WTC11 (cell line): ENCODE measurements around the gene ATP8B4.

Experiments used
- JUN ChIP-seq: sonication (generic); formaldehyde crosslinking; IDR thresholded peaks from 2 replicates; pipeline ENCODE4 v1.8.0; 2023; ENCODE audit warnings: mild to moderate bottlenecking, missing genetic modification reagents
- ZNF121 ChIP-seq: sonication (generic); formaldehyde crosslinking; IDR thresholded peaks from 2 replicates; pipeline ENCODE4 v1.8.0; 2023; ENCODE audit warnings: missing genetic modification reagents
- ZNF317 ChIP-seq: sonication (generic); formaldehyde crosslinking; IDR thresholded peaks from 2 replicates; pipeline ENCODE4 v1.8.1; 2023; ENCODE audit warnings: low read depth, mild to moderate bottlenecking, moderate library complexity, missing genetic modification reagents, borderline replicate concordance
- TF ChIP-seq, protein P1 (sequence below): fragments of 200-600 bp; IDR thresholded peaks from 2 replicates; pipeline ENCODE4 v1.8.0; 2022; ENCODE audit warnings: antibody characterized with exemption
- TF ChIP-seq, protein P2 (sequence below): sonication (generic); formaldehyde crosslinking; IDR thresholded peaks from 2 replicates; pipeline ENCODE4 v1.8.0; 2022; ENCODE audit warnings: mild to moderate bottlenecking, missing genetic modification reagents

DNA sequence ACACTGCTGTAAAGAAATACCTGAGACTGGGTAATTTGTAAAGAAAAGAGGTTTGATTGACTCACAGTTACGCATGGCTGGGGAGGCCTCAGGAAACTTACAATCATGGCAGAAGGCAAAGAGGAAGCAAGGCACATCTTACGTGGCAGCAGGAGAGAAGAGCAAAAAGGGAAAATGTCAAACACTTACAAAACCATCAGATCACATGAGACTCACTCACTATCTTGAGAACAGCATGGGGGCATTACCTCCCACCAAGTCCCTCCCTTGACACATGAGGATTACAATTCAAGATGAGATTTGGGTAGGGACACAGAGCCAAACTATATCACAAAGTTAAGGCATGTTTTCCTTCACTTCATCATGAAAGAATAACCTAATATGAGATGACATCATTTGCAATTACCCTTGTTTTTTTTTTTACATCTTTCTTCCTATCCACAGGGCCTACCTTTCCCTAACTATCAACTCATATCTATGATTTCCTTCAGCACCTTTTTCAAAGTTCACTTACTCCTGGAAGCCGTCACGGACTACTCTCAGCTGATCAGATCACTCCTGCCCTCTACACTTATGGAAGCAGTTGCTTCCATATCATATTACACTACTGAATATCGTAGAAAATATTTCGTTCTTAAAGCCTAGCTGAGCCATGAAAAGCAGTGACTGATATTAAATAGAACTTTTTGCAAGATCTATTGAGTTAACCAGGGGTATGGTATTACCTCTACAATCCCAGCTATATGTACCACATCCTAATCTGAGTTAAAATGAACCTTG lies 25.5 kb upstream of the ATP8B4 start:
- TF ChIP-seq ZNF317 (CRISPR knock-in tag): no peak
- TF ChIP-seq, protein P1, sequence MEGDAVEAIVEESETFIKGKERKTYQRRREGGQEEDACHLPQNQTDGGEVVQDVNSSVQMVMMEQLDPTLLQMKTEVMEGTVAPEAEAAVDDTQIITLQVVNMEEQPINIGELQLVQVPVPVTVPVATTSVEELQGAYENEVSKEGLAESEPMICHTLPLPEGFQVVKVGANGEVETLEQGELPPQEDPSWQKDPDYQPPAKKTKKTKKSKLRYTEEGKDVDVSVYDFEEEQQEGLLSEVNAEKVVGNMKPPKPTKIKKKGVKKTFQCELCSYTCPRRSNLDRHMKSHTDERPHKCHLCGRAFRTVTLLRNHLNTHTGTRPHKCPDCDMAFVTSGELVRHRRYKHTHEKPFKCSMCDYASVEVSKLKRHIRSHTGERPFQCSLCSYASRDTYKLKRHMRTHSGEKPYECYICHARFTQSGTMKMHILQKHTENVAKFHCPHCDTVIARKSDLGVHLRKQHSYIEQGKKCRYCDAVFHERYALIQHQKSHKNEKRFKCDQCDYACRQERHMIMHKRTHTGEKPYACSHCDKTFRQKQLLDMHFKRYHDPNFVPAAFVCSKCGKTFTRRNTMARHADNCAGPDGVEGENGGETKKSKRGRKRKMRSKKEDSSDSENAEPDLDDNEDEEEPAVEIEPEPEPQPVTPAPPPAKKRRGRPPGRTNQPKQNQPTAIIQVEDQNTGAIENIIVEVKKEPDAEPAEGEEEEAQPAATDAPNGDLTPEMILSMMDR: no peak
- TF ChIP-seq ZNF121 (CRISPR knock-in tag): no peak
- no peak for TF ChIP-seq JUN (CRISPR knock-in tag)
- TF ChIP-seq, protein P2, sequence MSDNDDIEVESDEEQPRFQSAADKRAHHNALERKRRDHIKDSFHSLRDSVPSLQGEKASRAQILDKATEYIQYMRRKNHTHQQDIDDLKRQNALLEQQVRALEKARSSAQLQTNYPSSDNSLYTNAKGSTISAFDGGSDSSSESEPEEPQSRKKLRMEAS (CRISPR knock-in tag): no peak
